Natural killer cell (primary cell): ENCODE results near the gene CCL28. TPM values are rescaled to one million over a fixed set of nuclear protein-coding genes. Genes with fewer than 3 reads are reported as not detected.

ENCODE experiments used
- ATAC-seq, 3 donors: fragments of 150-1000 bp in 2 of 3; fragments of 200-7000 bp in 1 of 3; cut with Tn5 transposase; 1 replicate in 1 of 3; 2 replicates in 2 of 3; pipeline ENCODE4 v1.10.0; 2021; ENCODE audit warnings: mild to moderate bottlenecking in 2 of 3, moderate library complexity in 2 of 3
- DNase-seq, 2 donors: peaks; one replicate each; pipeline versions ENCODE4 v3.0.0 to v3.0.0-alpha.2; 2013 to 2021; ENCODE audit warnings: mixed read lengths in 1 of 2
- H3K27ac ChIP-seq: one replicate; pipeline ENCODE4 v1.5.1; 2013; ENCODE audit warnings: mild to moderate bottlenecking, low read length
- H3K27me3 ChIP-seq: one replicate; pipeline ENCODE4 v1.6.1; 2013; ENCODE audit warnings: low read length; ENCODE audit not compliant: control insufficient read depth, insufficient read depth
- H3K36me3 ChIP-seq: one replicate; pipeline ENCODE4 v1.6.1; 2013; ENCODE audit warnings: low read length; ENCODE audit not compliant: control insufficient read depth, insufficient read depth
- H3K4me1 ChIP-seq: one replicate; pipeline ENCODE4 v1.6.1; 2013; ENCODE audit warnings: low read length; ENCODE audit not compliant: control insufficient read depth, insufficient read depth
- H3K4me3 ChIP-seq: one replicate; pipeline ENCODE4 v1.5.1; 2013; ENCODE audit warnings: low read length
- H3K9me3 ChIP-seq: one replicate; pipeline ENCODE4 v1.6.1; 2013; ENCODE audit warnings: low read length; ENCODE audit not compliant: control insufficient read depth, insufficient read depth
- H3K27ac Mint-ChIP-seq, 2 donors: one replicate each; pipeline ENCODE4 v1.8.0; 2022; ENCODE audit warnings: mild to moderate bottlenecking in 2 of 2, mixed read lengths in 2 of 2, moderate library complexity in 1 of 2
- H3K27me3 Mint-ChIP-seq, 2 donors: one replicate each; pipeline ENCODE4 v1.8.0; 2022; ENCODE audit warnings: low read depth in 2 of 2, mixed read lengths in 2 of 2
- H3K36me3 Mint-ChIP-seq: one replicate; pipeline ENCODE4 v1.8.0; 2022; ENCODE audit warnings: mixed read lengths
- H3K4me1 Mint-ChIP-seq, 2 donors: one replicate each; pipeline ENCODE4 v1.8.0; 2022; ENCODE audit warnings: mixed read lengths in 2 of 2
- H3K4me3 Mint-ChIP-seq: one replicate; pipeline ENCODE4 v1.8.0; 2022; ENCODE audit warnings: mild to moderate bottlenecking, moderate library complexity, mixed read lengths
- H3K9me3 Mint-ChIP-seq, 2 donors: one replicate each; pipeline ENCODE4 v1.8.0; 2022; ENCODE audit warnings: mixed read lengths in 2 of 2
- WGBS: methylation state at CpG from one replicate; pipeline ENCODE4 v1.1.7; 2013; ENCODE audit warnings: missing lambda C conversion rate; ENCODE audit not compliant: insufficient coverage; 5-methylcytosine and 5-hydroxymethylcytosine counted together
- intact Hi-C: fragments of 100-400 bp; cut with micrococcal nuclease; formaldehyde crosslinking; loops from one replicate; pipeline ENCODE4 v1.14.2; 2022
- total RNA-seq, 4 donors: library from RNA; stranded (reverse); fragments of 120-200 nt in 1 of 4; gene quantifications; one replicate each; pipeline versions ENCODE4 v1.2.3 to v1.2.4, GENCODE V29; 2013 to 2022
- TF ChIP-seq, protein P1 (sequence below): fragments of 200-600 bp; IDR thresholded peaks from one replicate; pipeline ENCODE4 v1.8.0; 2022; ENCODE audit warnings: antibody characterized with exemption

The CCL28 gene
- total RNA-seq, 3 donors from 2014 or later (not counting 1 experiment from before 2014, with no cell fraction given), result 17.5 to 25.8 (median 25.1) TPM

- no peaks in the 10 kb centered on the region for H3K36me3 ChIP-seq
- peaks cover 2 to 9% of the 10 kb centered on the region in 2 donors for H3K27me3 Mint-ChIP-seq
- no peak overlapping the region for H3K27ac Mint-ChIP-seq
- H3K4me1 Mint-ChIP-seq, result no peaks in the 10 kb centered on the region
- no peaks in the 10 kb centered on the region for H3K4me1 ChIP-seq
- no peak overlapping the region for H3K27ac ChIP-seq
- no peak overlapping the region for H3K4me3 Mint-ChIP-seq
- intact Hi-C loops, result no loop called here
- H3K36me3 Mint-ChIP-seq, result no peaks in the 10 kb centered on the region
- no peak overlapping the region for H3K4me3 ChIP-seq
- 89% methylated on average over 2 of the region's 2 CpGs for WGBS
- H3K9me3 Mint-ChIP-seq, result no peaks in the 10 kb centered on the region
- no peaks in the 10 kb centered on the region for H3K9me3 ChIP-seq
- DNase-seq (no peak), ATAC-seq (no peak)
- TF ChIP-seq, protein P1, sequence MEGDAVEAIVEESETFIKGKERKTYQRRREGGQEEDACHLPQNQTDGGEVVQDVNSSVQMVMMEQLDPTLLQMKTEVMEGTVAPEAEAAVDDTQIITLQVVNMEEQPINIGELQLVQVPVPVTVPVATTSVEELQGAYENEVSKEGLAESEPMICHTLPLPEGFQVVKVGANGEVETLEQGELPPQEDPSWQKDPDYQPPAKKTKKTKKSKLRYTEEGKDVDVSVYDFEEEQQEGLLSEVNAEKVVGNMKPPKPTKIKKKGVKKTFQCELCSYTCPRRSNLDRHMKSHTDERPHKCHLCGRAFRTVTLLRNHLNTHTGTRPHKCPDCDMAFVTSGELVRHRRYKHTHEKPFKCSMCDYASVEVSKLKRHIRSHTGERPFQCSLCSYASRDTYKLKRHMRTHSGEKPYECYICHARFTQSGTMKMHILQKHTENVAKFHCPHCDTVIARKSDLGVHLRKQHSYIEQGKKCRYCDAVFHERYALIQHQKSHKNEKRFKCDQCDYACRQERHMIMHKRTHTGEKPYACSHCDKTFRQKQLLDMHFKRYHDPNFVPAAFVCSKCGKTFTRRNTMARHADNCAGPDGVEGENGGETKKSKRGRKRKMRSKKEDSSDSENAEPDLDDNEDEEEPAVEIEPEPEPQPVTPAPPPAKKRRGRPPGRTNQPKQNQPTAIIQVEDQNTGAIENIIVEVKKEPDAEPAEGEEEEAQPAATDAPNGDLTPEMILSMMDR, result no peak
- no peaks in the 10 kb centered on the region for H3K27me3 ChIP-seq
Measured at GRCh38 chr5:43422143-43422542, 10.0 kb upstream of the CCL28 start.

- TF ChIP-seq, protein P1, result no peak
- no peaks in the 10 kb centered on the region for H3K9me3 ChIP-seq
Measured at GRCh38 chr5:43421450-43422133, 9.4 kb upstream of the CCL28 start.

GRCh38 chr5:43420241-43420640, 8.1 kb upstream of the CCL28 start:
- ATAC-seq (no peak), DNase-seq (no peak)
- H3K4me3 ChIP-seq, result no peak overlapping the region
- Mint-ChIP-seq H3K27ac (no peak overlapping the region), H3K27me3 (peaks cover 2 to 9% of the 10 kb centered on the region in 2 donors), H3K36me3 (no peaks in the 10 kb centered on the region), H3K9me3 (no peaks in the 10 kb centered on the region), H3K4me1 (no peaks in the 10 kb centered on the region), H3K4me3 (no peak overlapping the region)
- H3K27ac ChIP-seq, result no peak overlapping the region
- WGBS, result 82% methylated on average over 3 of the region's 4 CpGs
- no peaks in the 10 kb centered on the region for H3K36me3 ChIP-seq
- TF ChIP-seq, protein P1, result no peak
- no peaks in the 10 kb centered on the region for H3K9me3 ChIP-seq
- no peaks in the 10 kb centered on the region for H3K4me1 ChIP-seq
- H3K27me3 ChIP-seq, result no peaks in the 10 kb centered on the region
- intact Hi-C loops, result no loop called here

More at GRCh38 chr5:43421450-43422133, 9.4 kb upstream of the CCL28 start:
- no peak for ATAC-seq
- intact Hi-C loops, result no loop called here
- Mint-ChIP-seq H3K27me3 (peaks cover 2 to 9% of the 10 kb centered on the region in 2 donors), H3K36me3 (no peaks in the 10 kb centered on the region), H3K9me3 (no peaks in the 10 kb centered on the region), H3K4me3 (no peak overlapping the region), H3K27ac (no peak overlapping the region), H3K4me1 (no peaks in the 10 kb centered on the region)
- H3K27me3 ChIP-seq, result no peaks in the 10 kb centered on the region
- DNase-seq, result no peak
- H3K4me1 ChIP-seq, result no peaks in the 10 kb centered on the region
- H3K27ac ChIP-seq, result no peak overlapping the region
- no peaks in the 10 kb centered on the region for H3K36me3 ChIP-seq
- no peak overlapping the region for H3K4me3 ChIP-seq
- 100% methylated on average over 4 of the region's 7 CpGs for WGBS

DNA sequence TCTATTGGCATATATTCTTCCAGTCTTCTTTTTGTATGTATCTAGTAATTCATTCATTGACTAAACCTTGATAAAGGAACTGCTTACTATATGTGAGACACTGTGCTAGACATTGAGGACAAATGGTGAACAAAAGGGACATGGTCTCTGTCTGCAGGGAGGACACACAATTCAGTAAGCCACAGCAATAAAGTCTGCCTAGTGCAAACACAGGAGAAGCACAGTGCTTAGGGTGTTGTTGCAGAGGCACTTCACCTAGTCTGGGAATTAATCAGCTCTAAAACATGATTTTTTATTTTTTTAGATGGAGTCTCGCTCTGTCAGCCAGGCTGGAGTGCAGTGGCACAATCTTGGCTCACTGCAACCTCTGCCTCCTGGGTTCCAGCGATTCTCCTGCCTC, 6.4 kb upstream of the CCL28 start:
- H3K9me3 ChIP-seq, result no peaks in the 10 kb centered on the region
- H3K4me3 Mint-ChIP-seq, result no peak overlapping the region
- H3K27me3 ChIP-seq, result no peaks in the 10 kb centered on the region
- H3K36me3 Mint-ChIP-seq, result no peaks in the 10 kb centered on the region
- no peaks in the 10 kb centered on the region for H3K4me1 Mint-ChIP-seq
- ATAC-seq, result no peak
- H3K36me3 ChIP-seq, result no peaks in the 10 kb centered on the region
- peaks cover 2 to 9% of the 10 kb centered on the region in 2 donors for H3K27me3 Mint-ChIP-seq
- WGBS, result 80% methylated on average over 2 of the region's 2 CpGs
- no peaks in the 10 kb centered on the region for H3K4me1 ChIP-seq
- no peak overlapping the region for H3K27ac Mint-ChIP-seq
- H3K27ac ChIP-seq, result no peak overlapping the region
- intact Hi-C loops, result no loop called here
- no peak overlapping the region for H3K4me3 ChIP-seq
- DNase-seq, result no peak
- TF ChIP-seq, protein P1, result no peak
- H3K9me3 Mint-ChIP-seq, result no peaks in the 10 kb centered on the region
